ENCODE results near the gene CTAG2. TPM values are rescaled to one million over a fixed set of nuclear protein-coding genes. Genes with fewer than 3 reads are reported as not detected.
"Not testable (repeated sequence)": the region's sequence is repeated elsewhere in the genome, so short reads cannot be mapped to it uniquely, and the experiment has no call there.

CTAG2 gene
- total RNA-seq, 4 donors from 2014 or later: not detected

GRCh38 chrX:154652311-154653047 is 900 bp downstream of the CTAG2 start:
- peak in 1 of 2 donors; percentile 80 for DNase-seq (ENCODE audit: low spot score in 2 of 2)
- 88 to 95% methylated on average over 23 to 30 of the region's 30 CpGs for WGBS, 2 donors
- intact Hi-C loops (cut with DNase I; ENCODE audit: low total_unique reads): no loop called here
- no peak overlapping the region for H3K4me3 ChIP-seq (ENCODE audit: low read depth, poor library complexity, severe bottlenecking)
- TF ChIP-seq CTCF (IDR thresholded peaks at IDR 0.05): no peak
- no peak for TF ChIP-seq POLR2A (IDR thresholded peaks at IDR 0.05)

- 48 to 55% methylated on average over 12 to 13 of the region's 13 CpGs for WGBS, 2 donors
- H3K4me3 ChIP-seq (ENCODE audit: low read depth, poor library complexity, severe bottlenecking): no peak overlapping the region
- TF ChIP-seq POLR2A (IDR thresholded peaks at IDR 0.05) (no peak), CTCF (IDR thresholded peaks at IDR 0.05) (no peak)
- peak in 1 of 2 donors; percentile 82 for DNase-seq (ENCODE audit: low spot score in 2 of 2)
- intact Hi-C loops (cut with DNase I; ENCODE audit: low total_unique reads): no loop called here
Observed at GRCh38 chrX:154650221-154650510, 3.2 kb downstream of the CTAG2 start.

GRCh38 chrX:154649503-154650220 is 3.7 kb downstream of the CTAG2 start:
- no peak overlapping the region for H3K4me3 ChIP-seq (ENCODE audit: low read depth, poor library complexity, severe bottlenecking)
- intact Hi-C loops (cut with DNase I; ENCODE audit: low total_unique reads): no loop called here
- TF ChIP-seq CTCF (IDR thresholded peaks at IDR 0.05) (no peak), POLR2A (IDR thresholded peaks at IDR 0.05) (no peak)
- 71 to 73% methylated on average over 8 to 23 of the region's 23 CpGs for WGBS, 2 donors
- DNase-seq (ENCODE audit: low spot score in 2 of 2): peak in 1 of 2 donors; percentile 69

- no peak overlapping the region for H3K4me3 ChIP-seq (ENCODE audit: low read depth, poor library complexity, severe bottlenecking)
- TF ChIP-seq POLR2A (IDR thresholded peaks at IDR 0.05) (no peak), CTCF (IDR thresholded peaks at IDR 0.05) (no peak)
- intact Hi-C loops (cut with DNase I; ENCODE audit: low total_unique reads): no loop called here
- DNase-seq (ENCODE audit: low spot score in 2 of 2): peak in 1 of 2 donors; percentile 50
- WGBS, 2 donors: 83 to 84% methylated on average over 15 of the region's 15 CpGs
Observed at GRCh38 chrX:154648931-154649330, 4.4 kb downstream of the CTAG2 start.

GRCh38 chrX:154645745-154646378 is 7.5 kb downstream of the CTAG2 start:
- H3K4me3 ChIP-seq (ENCODE audit: low read depth, poor library complexity, severe bottlenecking); DNase-seq (ENCODE audit: low spot score in 2 of 2); intact Hi-C loops (cut with DNase I; ENCODE audit: low total_unique reads): not testable (repeated sequence)
- no CpG with 5 or more reads among the region's 24 CpGs for WGBS, 2 donors

GRCh38 chrX:154643708-154644107 is 9.7 kb downstream of the CTAG2 start:
- intact Hi-C loops (cut with DNase I; ENCODE audit: low total_unique reads); DNase-seq (ENCODE audit: low spot score in 2 of 2); H3K4me3 ChIP-seq (ENCODE audit: low read depth, poor library complexity, severe bottlenecking): not testable (repeated sequence)
- no CpG with 5 or more reads among the region's 31 CpGs for WGBS, 2 donors

GRCh38 chrX:154641740-154642139 is 11.6 kb downstream of the CTAG2 start:
- DNase-seq (ENCODE audit: low spot score in 2 of 2); H3K4me3 ChIP-seq (ENCODE audit: low read depth, poor library complexity, severe bottlenecking); intact Hi-C loops (cut with DNase I; ENCODE audit: low total_unique reads): not testable (repeated sequence)
- no CpG with 5 or more reads among the region's 10 CpGs for WGBS, 2 donors

- DNase-seq (ENCODE audit: low spot score in 2 of 2); H3K4me3 ChIP-seq (ENCODE audit: low read depth, poor library complexity, severe bottlenecking); intact Hi-C loops (cut with DNase I; ENCODE audit: low total_unique reads): not testable (repeated sequence)
- no CpG with 5 or more reads among the region's 11 CpGs for WGBS, 2 donors
Observed at GRCh38 chrX:154633661-154634060, 19.7 kb downstream of the CTAG2 start.

GRCh38 chrX:154630949-154631348 is 22.4 kb downstream of the CTAG2 start:
- intact Hi-C loops (cut with DNase I; ENCODE audit: low total_unique reads); H3K4me3 ChIP-seq (ENCODE audit: low read depth, poor library complexity, severe bottlenecking); DNase-seq (ENCODE audit: low spot score in 2 of 2): not testable (repeated sequence)
- WGBS, 2 donors: no CpG with 5 or more reads among the region's 11 CpGs

- DNase-seq (ENCODE audit: low spot score in 2 of 2); intact Hi-C loops (cut with DNase I; ENCODE audit: low total_unique reads): not testable (repeated sequence)
Observed at GRCh38 chrX:154628960-154629359, 24.4 kb downstream of the CTAG2 start.

More at GRCh38 chrX:154628960-154629359, 24.4 kb downstream of the CTAG2 start:
- no CpG with 5 or more reads among the region's 5 CpGs for WGBS, 2 donors
- not testable (repeated sequence) for H3K4me3 ChIP-seq (ENCODE audit: low read depth, poor library complexity, severe bottlenecking)
